HG03378 (cell line): Measurements from ENCODE around the gene GJB2.

Experiments
- ATAC-seq: cut with Tn5 transposase; IDR thresholded peaks from one replicate; pipeline ENCODE4 v1.9.1; 2021; ENCODE audit warnings: mild to moderate bottlenecking, moderate library complexity; ENCODE audit not compliant: unreplicated experiment

GJB2 gene

GRCh38 chr13:20192836-20193161 is at the start of gene GJB2:
TSS of gene GJB2 (minus strand) at chr13:20192938. CDS start at chr13:20189581, 3,357 bp downstream.
- ATAC-seq, result no peak

DNA sequence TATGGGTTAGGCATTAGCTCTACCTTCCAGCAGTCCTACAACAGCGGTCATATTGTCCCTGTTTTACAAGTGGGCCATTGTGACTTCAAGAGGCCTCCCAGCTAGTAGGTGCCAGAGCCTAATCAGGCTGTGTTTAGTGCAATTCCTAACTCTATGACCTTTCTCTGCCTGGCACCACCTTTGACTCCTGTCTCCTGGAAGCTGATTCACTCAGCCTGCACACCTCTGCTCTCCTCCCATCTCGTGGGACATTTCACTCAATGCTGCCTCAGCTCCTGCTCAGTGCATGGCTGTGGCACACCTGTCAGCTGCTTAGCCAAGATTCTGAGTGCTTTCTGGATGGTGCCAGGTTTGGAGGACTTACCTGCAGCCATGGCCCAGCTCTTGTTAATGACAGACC is 48.9 kb upstream of the GJB2 start:
- ATAC-seq, result no peak

DNA sequence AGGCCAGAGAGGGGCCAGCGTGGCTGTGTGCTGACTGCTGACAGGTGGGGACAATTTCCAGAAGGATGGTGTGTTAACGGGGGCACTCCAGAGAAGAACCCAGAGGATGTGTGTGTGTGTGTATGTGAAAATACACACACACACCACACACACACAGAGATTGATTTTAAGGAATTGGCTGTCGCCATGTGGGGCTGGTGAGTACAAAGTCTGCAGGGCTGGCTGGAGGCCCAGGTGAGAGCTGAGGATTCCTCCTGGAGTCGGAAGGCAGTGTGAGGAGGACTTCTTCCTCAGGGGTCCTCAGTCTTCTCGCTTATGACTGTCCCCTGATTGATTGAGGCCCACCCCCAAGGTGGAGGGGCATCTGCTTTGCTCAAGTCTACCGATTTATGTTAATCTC is 47.0 kb upstream of the GJB2 start:
- no peak for ATAC-seq

- ATAC-seq, result no peak
These were observed 40.0 kb upstream of the GJB2 start for GRCh38 chr13:20232556-20233277.

DNA sequence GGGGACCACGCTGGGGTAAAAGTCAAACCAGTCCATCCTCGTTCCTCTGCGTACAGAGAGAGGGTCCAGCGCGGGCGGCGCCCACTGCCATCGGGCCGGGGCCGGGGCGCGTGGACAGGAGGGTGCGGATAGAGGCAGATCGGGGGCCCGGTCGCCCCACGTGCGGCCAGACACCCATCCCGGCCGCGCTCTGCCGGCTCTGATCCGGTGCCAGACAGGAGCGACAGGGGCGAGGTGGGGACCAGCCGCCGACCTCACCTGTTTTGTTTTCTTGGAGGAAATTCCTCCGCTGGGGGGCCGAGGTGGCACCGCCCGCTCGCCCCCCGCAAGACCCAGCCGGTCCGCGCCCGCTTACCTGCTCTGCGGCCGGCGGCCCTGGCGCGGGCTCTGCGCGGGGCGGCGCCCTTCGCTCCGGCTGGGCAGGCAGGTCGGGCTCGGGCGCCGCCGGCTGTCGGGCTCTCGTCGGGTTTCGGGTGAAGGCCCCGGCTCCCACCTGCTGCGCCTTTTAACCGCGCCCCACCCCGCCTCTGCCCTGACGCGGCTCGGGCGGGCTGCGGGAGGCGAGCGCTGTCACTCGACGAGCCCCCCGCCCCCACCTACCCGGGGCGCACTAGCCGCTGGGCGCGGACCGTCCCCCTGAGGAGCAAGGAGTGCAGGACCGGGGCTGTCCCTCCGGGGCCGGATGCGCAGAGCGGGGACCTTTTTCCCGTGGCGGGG is 39.3 kb upstream of the GJB2 start, which contains the start of gene GJB6:
GJB6 (minus strand) TSS at position 481 of the 717 bp plus-strand sequence. CDS start 8,839 bp downstream, outside the sequence.
- ATAC-seq, result no peak

DNA sequence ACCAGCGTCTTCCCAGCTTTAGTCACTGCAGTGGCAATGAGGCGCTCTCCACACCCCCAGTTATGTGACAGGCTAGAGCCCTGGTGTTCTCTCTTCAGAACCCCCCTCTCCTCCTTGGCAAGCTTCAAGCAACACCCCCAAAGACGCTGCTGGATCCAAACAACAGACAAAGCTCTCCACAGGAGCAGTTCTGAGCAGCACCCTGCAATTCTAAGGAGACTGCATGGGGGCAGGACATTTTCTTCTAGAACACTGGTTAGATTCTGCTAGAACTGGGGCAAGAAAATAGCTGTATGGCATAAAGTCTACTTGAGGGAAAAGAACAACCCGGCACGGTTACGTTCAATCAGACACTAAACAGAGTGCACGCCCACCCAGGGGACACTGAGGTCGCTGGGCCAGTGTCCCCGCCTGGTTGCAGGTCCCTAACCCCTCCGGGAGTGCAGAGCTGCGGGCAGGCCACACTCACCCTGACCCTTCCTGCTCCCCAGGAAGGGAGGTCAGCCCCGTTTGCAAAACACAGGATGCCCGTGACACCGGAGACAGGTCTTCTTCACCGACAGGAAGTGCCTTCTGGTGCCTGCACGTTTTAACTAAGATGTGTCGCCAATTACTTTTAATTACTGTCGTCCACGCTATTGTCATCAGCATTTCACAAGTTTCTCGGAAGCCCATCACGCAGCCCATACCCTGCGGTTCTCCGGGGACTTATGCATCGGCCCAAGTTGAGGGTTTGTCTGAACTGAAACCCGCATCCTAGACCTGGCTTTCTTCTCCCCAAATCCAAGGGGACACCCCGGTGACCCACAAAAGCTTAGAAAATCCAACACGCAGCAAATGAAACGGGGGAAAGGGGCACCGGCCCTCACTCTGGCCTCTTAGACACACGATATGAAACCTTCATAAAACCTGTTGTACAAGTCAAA is 38.4 kb upstream of the GJB2 start:
- no peak for ATAC-seq

DNA sequence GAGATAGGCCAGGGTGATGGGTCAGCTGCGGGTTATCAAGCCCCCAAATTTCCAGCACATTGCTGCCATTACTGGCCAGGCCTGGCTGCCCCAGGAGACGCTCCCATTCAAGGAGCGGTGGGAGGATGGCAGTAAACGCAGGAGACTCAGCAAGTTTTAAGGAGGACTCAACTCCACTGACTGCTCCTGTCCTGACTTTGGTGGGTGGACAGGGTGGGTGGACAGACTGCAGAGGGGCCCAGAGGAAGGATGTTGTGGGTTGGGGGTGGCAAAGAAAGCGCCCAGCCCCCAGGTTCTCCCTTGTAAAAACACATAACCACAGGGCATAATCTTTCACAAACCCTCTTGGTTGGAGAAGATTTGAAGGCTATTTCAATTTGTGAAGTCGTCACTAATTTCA is 35.0 kb upstream of the GJB2 start:
- ATAC-seq, result no peak

DNA sequence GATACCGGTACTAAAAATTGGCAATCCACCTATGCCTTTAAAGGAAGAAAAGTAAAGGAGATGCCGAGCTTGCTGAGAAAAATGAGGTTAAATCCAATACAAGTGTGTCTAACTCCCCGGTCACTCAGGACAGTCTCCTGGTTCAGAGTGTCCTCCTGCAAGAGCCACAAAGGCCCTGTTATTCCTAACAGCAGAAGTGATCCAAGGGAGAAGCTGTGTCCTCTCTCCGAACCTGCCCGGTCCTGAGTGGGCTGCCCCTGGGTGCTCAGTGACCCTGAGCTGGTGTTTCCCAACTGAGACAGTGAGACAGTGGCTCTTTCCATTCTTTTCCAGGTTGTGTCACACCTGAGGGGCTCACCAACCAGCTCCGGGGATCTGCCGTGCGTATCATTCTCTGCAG is 34.5 kb upstream of the GJB2 start:
- no peak for ATAC-seq

DNA sequence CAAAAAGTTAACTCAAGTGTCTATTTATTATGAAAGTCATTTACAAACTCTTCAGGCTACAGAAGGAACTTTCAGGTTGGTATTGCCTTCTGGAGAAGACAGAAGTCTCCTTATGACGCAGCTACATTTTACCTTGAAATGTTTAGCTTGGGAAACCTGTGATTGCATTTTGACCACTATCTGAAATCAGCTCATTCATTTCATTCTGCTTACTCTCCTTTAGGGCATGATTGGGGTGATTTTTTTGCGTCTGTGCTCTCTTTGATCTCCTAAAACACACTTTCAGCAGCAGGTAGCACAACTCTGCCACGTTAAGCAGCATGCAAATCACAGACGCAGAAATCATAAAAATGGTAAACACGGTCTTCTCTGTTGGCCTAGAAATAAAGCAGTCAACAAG is 29.8 kb upstream of the GJB2 start:
- ATAC-seq, result no peak

DNA sequence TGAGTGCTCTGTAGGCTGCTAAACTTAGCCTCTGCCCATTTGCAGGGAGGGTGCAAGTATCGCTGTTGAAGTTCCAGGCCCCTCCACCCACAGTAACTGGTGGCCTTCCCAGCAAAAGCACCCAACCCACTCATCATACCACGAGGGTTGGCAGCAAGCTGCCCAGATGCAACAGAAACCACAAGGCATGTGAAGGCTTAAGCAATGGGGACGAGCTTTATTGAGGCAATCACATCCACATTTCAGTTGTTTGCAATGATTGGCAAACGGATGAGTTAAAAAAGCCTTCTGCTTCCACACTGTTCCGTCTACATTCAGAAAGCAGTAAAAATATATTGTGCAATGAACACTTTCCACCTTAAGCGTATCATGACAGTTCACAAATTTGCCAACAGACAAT is 29.0 kb upstream of the GJB2 start:
- ATAC-seq, result no peak

DNA sequence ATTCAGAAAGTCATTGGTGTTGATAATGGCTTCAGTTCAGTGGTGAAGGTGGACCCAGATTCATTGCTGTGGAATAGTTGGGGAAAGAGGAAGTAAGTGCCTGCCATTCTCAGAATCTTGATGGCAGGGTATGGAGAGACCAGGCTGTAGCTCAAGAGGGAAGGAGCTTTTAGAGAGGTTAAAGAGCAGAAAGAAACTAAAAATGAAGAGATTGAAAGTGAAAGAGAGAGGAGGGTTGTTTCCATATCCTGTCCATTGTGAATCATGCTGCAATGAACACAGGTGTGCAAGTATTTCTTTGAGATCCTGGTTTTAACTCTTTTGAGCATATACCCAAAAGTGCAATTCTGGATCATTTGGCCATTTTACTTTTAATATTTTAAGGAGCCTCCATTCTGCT is 26.8 kb upstream of the GJB2 start:
- ATAC-seq, result peak; percentile 91

DNA sequence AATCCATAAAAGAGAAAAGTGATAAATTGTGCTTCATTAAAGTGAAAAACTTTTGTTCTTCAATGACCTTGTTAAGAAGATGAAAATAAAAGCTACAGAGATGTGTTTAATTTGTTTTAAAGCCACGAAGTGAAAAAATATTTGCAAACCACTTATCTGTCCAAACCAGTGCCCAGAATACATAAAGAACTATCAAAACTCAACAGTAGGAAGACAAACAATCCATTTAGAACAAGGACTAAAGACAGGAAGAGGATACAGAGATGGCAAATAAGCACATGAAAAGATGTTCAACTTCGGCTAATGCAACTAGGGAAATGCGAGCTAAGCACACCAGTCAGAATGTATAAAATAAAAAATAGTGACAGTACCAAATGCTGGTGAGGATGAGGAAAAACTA is 24.4 kb upstream of the GJB2 start:
- no peak for ATAC-seq

- no peak for ATAC-seq
These were observed 17.2 kb upstream of the GJB2 start for GRCh38 chr13:20209948-20210347.

DNA sequence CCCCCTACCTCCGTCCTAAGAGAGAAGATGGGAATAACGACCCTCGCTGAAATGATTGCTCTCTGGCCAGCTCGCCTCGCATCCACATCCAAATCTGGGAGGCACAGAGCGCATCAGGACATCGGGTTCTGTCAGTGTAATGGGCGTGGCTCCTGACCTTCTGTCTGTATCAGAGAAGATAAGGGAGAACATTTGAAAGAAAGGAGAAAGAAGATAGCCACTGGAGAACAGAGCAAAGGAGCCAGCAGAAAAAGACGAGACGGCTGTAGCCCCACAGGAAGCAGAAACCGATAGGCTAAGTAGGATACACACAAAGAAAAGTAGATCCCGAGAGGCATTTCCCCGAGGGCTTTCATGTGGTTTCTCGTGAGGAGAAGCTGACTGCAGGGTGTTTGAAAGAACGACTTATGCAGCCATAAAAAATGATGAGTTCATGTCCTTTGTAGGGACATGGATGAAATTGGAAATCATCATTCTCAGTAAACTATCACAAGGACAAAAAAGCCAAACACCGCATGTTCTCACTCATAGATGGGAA is 14.0 kb upstream of the GJB2 start:
- ATAC-seq, result no peak

GRCh38 chr13:20206065-20206697 is 13.4 kb upstream of the GJB2 start:
- no peak for ATAC-seq

- no peak for ATAC-seq
These were observed 6.0 kb upstream of the GJB2 start for GRCh38 chr13:20198781-20199180.

DNA sequence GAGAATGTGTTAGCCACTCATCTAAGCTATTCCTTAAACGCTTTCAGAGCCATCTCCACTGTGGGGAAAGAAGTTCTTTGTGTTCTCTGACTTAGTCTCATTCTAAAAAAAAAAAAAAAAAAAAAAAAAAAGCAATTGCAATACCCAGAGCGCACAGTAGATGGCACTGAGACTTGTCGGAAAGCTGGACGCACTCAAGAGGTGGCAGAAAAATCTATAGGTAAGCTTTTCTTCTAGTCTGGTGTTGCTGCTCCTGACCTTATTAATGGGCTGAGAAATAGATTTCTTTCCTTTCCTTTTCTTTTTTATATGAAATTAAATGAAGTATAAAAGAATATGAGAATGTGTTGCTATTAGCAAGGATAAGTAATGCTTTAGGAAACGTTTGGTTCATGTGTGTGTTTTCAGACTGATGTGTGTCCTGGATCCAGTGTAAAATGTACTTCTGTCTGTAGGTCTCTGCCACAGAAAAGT is 4.7 kb upstream of the GJB2 start:
- no peak for ATAC-seq

- no peak for ATAC-seq
These were observed 3.1 kb upstream of the GJB2 start for GRCh38 chr13:20195801-20196200.

GRCh38 chr13:20193907-20194631 is 1.3 kb upstream of the GJB2 start:
- ATAC-seq, result no peak
